HG03280 (cell line): ENCODE data around the gene EIF4G1.
"Not testable (repeated sequence)": the region's sequence is repeated elsewhere in the genome, so short reads cannot be mapped to it uniquely, and the experiment has no call there.

ENCODE experiments used
- ATAC-seq: cut with Tn5 transposase; IDR thresholded peaks from one replicate; pipeline ENCODE4 v1.9.1; 2021; ENCODE audit warnings: mild to moderate bottlenecking, moderate library complexity; ENCODE audit not compliant: unreplicated experiment

Gene EIF4G1

GRCh38 chr3:184333190-184333589, 18.8 kb downstream of the EIF4G1 start:
- ATAC-seq: no peak

- ATAC-seq: no peak
Measured at GRCh38 chr3:184333700-184334099, 19.3 kb downstream of the EIF4G1 start.

- no peak for ATAC-seq
Measured at GRCh38 chr3:184334470-184335158, 20.2 kb downstream of the EIF4G1 start.

- no peak for ATAC-seq
Measured at GRCh38 chr3:184335291-184335660, 20.9 kb downstream of the EIF4G1 start.

- ATAC-seq: peak; percentile 84
Measured at GRCh38 chr3:184335661-184336546, 21.5 kb downstream of the EIF4G1 start.

- no peak for ATAC-seq
Measured at GRCh38 chr3:184336547-184337398, 22.4 kb downstream of the EIF4G1 start.

GRCh38 chr3:184337399-184337714, 23.0 kb downstream of the EIF4G1 start, which contains the start of gene FAM131A:
TSS of gene FAM131A (plus strand) at chr3:184337600. CDS start at chr3:184337631, 31 bp downstream.
- ATAC-seq: no peak

- no peak for ATAC-seq
Measured at GRCh38 chr3:184337981-184338380, 23.6 kb downstream of the EIF4G1 start.

GRCh38 chr3:184338511-184338945, 24.1 kb downstream of the EIF4G1 start:
- ATAC-seq: no peak

- no peak for ATAC-seq
Measured at GRCh38 chr3:184339001-184339400, 24.6 kb downstream of the EIF4G1 start.

GRCh38 chr3:184339451-184340135, 25.2 kb downstream of the EIF4G1 start:
- not testable (repeated sequence) for ATAC-seq

- ATAC-seq: no peak
Measured at GRCh38 chr3:184341925-184342324, 27.5 kb downstream of the EIF4G1 start.

GRCh38 chr3:184343200-184343876, 28.9 kb downstream of the EIF4G1 start:
- no peak for ATAC-seq

- no peak for ATAC-seq
Measured at GRCh38 chr3:184344579-184345316, 30.3 kb downstream of the EIF4G1 start.

- ATAC-seq: no peak
Measured at GRCh38 chr3:184345317-184346144, 31.1 kb downstream of the EIF4G1 start.

GRCh38 chr3:184346480-184347190, 32.2 kb downstream of the EIF4G1 start:
- no peak for ATAC-seq

GRCh38 chr3:184347321-184348056, 33.1 kb downstream of the EIF4G1 start:
- no peak for ATAC-seq
